SK-MEL-5 (cell line): ENCODE measurements around the gene BCAR3. TPM values are rescaled to one million over a fixed set of nuclear protein-coding genes. Genes with fewer than 3 reads are reported as not detected.
"Not testable (repeated sequence)": the region's sequence is repeated elsewhere in the genome, so short reads cannot be mapped to it uniquely, and the experiment has no call there.

Experiments used
- DNase-seq: peaks from one replicate; pipeline ENCODE4 v3.0.0-alpha.2; 2016; ENCODE audit warnings: low read depth, low spot score
- in situ Hi-C: cut with HindIII; loops from 2 replicates; pipeline ENCODE4 v1.10.0; 2016; ENCODE audit warnings: low sequenced_read_pairs, high pct_unique_total_duplicates, low pct_unique_long_range_greater_than_20kb
- total RNA-seq: library from RNA; depleted of rRNA; stranded (reverse); fragments of >200 nt; shearing (Covaris generic); gene quantifications from 2 replicates; pipeline ENCODE4 v1.2.3, GENCODE V29; 2014

The BCAR3 gene
- total RNA-seq, 1 experiment from 2014 or later, result 34.5 TPM

GRCh38 chr1:93677729-93678128 is 3.9 kb downstream of the BCAR3 start:
- no peak for DNase-seq
- in situ Hi-C loops, result loop anchor here (10.0 kb wide), 1 partner anchor 107 kb away; no protein-coding TSS in a partner anchor

DNA sequence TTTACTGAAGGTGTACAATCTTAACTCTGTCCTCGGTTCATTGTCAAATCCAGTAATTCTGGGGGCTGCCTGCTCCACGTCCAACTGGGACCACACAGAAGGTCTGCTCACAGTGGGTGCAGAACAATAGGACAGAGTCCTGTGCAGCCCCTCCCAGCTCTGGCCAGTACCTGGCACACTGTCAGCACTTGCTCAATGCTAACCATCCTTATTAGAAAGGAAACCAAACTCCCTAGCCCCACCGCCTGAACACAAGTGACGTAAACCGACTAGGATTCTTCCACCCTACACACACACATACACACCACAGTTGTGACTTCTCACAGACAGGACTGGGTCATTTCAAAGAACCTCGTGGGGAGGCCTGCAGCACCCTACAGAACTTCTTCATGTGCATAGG is 5.2 kb downstream of the BCAR3 start:
- in situ Hi-C loops, result loop anchor here (10.0 kb wide), 1 partner anchor 108 kb away; no protein-coding TSS in a partner anchor
- no peak for DNase-seq

DNA sequence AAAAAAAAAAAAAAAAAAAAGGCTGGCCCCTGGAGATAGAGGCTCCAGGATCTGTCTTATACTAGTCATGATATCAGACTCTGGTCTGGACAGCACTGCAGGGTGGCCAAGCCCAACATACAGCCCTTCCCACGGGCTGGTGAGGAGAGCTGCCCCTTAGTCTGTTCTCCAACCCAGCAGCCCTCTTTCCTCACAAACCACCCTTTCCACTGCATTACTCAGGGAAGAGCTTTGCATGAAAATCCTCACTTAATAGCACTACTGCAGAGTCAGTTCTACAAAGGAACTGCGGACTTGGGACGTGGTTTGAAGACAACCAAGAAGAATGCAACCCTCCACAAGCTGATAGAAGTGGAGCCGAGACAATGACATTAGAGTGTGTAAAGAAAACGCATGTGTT is 5.7 kb downstream of the BCAR3 start:
- DNase-seq, result no peak
- in situ Hi-C loops, result loop anchor here (10.0 kb wide), 1 partner anchor 109 kb away; no protein-coding TSS in a partner anchor

- in situ Hi-C loops, result loop anchor here (10.0 kb wide), 1 partner anchor 110 kb away; no protein-coding TSS in a partner anchor
- no peak for DNase-seq
Observed at GRCh38 chr1:93675271-93675670, 6.4 kb downstream of the BCAR3 start.

DNA sequence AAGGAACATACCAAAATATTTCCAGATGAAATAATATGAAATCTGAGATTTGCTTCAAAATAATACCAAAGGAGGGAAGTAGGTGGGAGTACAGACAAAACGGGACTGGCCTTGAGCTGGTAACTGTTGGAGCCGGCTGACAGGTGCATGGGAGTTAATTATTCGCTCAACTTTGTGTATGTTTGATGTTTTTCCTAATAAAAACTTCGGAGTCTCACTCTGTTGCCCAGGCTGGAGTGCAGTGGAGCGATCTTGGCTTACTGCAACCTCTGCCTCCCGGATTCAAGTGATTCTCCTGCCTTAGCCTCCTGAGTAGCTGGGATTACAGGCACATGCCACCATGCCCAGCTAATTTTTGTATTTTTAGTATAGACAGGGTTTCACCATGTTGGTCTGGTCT is 7.6 kb downstream of the BCAR3 start:
- in situ Hi-C loops, result loop anchor here (10.0 kb wide), 1 partner anchor 111 kb away; no protein-coding TSS in a partner anchor

DNA sequence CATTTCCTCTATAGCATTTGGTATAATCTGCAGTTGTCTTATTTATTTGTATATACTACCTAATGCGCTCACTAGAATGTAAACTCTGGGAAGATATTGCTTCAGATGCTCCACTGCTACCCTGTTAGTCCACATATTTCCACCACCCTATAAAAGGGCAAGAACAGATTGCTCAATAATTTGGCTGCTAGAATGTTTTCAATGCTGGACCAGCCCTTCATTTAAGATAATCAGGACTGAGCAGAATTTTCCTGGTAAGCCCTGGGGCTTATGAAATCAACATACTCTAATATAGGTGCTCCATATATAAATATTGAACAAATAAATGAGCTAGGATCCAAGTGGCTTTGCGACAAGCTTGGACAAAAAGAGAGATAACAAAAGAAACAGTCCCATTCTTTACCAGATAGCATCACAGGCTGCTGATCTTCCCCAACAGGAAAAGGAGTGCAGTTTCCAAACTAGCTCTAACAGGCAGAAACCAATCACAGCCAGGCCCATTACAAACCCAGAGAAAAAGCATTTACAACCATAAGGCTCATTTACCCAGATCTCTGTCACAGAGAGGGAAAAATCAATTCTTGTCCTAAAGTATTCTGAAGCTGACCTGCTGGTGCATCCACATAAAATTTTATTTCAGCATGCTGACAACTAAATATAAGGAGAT is 8.3 kb downstream of the BCAR3 start:
- DNase-seq, result no peak
- in situ Hi-C loops, result loop anchor here (10.0 kb wide), 1 partner anchor 112 kb away; no protein-coding TSS in a partner anchor

More for the DNA sequence above, 7.6 kb downstream of the BCAR3 start:
- DNase-seq, result not testable (repeated sequence)

DNA sequence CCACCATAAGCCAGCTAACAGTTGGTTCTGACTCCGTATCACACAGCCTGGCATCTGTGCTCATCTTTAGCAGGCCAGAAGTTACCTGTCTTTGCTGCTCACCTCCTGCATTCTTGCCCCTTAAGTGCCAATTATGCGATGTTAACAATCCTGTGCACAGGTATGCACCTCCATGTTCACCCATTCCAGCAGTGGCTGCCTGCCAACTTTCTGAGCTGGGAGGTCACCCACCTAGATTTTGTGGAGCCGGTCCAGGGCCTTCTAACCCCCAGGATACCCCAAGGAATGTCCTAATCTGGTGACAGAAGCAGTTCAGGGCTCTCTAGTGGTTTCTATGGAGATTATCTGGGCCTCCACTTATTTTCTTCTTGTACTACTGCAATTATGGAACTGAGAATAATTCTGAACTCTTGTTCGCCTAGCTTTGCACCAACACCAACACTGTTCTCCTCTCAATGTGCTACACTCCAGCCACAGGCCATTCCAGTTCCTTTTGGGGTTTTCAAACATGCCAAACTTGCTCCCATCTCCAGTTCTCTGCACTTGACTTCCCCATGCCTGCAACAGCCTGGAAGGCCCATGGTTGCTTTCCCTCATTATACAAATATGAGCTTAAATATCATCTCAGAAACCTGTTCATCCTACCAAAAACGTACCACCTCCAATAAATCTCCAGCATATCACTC is 9.0 kb downstream of the BCAR3 start:
- no peak for DNase-seq
- in situ Hi-C loops, result loop anchor here (10.0 kb wide), 1 partner anchor 112 kb away; no protein-coding TSS in a partner anchor

GRCh38 chr1:93672069-93672468 is 9.6 kb downstream of the BCAR3 start:
- no peak for DNase-seq
- in situ Hi-C loops, result loop anchor here (10.0 kb wide), 1 partner anchor 113 kb away; no protein-coding TSS in a partner anchor

DNA sequence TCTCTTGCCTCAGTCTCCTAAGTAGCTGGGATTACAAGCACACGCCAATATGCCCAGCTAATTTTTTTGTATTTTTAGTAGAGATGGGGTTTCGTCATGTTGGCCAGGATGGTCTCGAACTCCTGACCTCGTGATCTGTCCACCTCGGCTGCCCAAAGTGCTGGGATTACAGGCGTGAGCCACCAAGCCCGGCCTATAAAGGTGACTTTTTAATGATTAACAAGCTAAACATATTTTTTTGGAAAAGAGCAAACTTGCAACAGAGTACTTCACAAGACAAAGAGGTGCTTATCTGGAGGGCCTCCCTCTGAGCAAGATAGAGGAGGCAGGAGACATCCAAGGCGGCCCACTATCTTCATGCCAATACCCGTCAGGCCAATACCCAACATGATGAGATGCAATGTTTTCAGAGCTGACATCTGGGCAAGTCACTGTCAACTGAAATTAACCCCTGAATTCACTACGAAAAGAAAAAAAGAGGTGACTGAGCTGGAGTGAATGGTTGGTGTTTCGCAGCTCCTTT is 10.5 kb downstream of the BCAR3 start:
- in situ Hi-C loops, result loop anchor here (10.0 kb wide), 1 partner anchor 114 kb away; no protein-coding TSS in a partner anchor
- no peak for DNase-seq

DNA sequence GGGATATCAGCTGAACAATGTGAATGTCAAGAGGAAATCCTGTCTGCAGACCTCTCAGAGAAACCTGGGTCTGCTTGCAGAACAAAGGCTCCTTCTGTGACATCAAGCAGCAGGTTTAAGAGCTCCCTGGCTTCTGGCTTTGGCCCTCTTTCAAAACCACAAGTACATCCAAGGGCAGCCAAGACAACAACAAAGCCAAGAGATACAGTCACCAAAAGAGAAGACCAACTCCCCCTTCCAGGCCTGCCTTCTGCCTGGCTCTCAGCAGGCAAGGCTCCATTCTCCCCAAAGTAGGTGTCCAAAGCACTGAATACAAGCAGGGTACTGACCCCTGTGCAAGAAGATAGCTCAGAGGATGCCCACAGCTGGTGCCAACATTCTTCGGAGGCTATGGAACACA is 11.5 kb downstream of the BCAR3 start:
- peak; percentile 95 for DNase-seq
- in situ Hi-C loops, result loop anchor here (10.0 kb wide), 1 partner anchor 115 kb away; no protein-coding TSS in a partner anchor

DNA sequence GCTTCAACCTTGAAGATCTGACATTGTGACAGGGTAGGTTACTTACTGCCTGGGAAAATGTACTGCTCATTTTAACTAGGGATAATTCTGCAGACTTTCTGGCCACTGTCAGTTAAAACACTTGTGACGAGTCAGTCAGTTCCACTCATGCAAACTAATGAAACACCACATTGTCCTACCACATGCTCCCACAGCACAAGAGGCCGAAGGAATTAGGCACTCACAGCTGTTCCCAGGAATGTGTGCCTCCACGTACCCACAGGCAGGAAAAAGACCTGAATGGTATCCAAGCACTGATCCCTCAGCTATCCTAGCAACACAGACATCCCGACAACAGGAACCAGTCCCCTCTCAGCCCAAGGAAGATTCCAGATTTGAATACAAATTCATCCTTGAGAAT is 12.3 kb downstream of the BCAR3 start:
- in situ Hi-C loops, result no loop called here
- peak; percentile 73 for DNase-seq

GRCh38 chr1:93668951-93669350 is 12.7 kb downstream of the BCAR3 start:
- in situ Hi-C loops, result no loop called here
- no peak for DNase-seq

DNA sequence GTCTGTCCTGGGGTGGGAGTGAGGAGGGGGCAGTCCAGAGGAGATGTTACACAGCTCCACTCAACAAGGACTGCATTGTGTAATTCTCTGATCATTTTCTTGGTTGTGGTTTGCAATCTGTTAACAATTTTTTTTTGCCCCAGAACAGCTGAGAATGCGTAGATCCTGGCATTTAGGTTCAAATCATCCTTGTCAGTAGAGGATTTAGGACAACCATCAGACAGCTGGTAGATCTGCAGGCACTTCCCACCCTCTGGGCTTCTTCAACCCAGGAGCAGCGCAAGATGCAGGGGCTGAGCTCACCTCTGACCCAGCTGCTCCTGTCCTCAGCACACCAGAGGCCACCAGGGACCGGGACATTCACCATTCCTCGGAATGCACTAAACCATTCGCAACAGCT is 13.5 kb downstream of the BCAR3 start:
- in situ Hi-C loops, result no loop called here
- peak; percentile 83 for DNase-seq

GRCh38 chr1:93667642-93668041 is 14.0 kb downstream of the BCAR3 start:
- DNase-seq, result peak; percentile 28
- in situ Hi-C loops, result no loop called here

DNA sequence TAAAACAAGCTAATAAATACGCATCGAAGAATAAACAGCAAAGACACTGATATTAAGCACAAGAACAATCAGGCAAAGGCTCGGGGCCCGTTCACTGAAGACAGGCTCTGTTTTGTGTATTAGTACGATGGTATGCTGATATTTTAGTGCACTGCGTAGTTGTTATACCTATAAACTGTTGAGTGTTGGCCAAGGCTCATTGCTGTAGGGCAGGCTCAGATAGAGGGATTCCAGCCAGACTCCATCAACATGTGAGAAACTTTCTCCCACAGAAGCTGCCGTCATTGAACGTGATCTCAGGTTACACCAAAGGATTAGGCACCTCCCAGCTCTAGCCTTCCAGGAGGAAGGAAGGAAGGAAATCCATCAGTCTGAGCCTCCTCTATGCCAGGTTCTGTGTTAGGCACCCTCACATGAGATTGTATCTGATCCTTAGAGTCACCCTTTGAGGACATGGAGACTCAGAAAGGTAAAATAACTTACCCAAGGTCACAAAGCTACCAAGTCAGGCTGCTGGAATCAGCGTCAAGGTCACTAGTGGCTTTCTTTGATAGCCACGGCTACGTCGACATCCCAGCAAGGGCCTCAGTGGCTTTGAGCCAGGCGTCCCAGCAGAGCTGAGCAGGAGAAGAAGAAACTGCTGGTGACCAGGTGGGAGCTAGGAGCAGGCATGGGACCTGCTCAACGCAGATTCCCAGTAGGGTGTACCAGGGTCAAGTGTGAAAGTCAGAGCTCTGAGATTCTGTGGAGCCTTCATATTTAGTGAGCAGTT is 14.8 kb downstream of the BCAR3 start:
- in situ Hi-C loops, result no loop called here
- no peak for DNase-seq

DNA sequence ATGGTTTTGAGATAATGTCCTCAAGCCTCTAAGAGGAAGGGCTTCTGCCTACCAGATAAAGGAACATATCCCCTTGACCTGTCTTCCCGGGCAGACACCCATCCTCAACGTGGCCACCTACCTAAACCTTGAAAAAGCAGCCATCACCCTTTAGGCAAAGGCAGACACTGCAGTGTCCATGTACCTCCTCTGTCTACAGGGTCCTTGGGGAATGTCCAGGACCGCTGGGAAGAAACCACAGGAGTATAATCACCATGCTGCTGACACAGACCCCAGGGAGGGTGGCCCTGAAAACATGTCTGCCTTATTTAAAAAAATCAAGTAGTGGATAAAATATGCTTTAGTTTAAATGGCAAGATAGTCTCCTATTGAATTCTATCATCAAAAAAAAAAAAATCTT is 16.6 kb downstream of the BCAR3 start:
- in situ Hi-C loops, result no loop called here
- DNase-seq, result no peak

DNA sequence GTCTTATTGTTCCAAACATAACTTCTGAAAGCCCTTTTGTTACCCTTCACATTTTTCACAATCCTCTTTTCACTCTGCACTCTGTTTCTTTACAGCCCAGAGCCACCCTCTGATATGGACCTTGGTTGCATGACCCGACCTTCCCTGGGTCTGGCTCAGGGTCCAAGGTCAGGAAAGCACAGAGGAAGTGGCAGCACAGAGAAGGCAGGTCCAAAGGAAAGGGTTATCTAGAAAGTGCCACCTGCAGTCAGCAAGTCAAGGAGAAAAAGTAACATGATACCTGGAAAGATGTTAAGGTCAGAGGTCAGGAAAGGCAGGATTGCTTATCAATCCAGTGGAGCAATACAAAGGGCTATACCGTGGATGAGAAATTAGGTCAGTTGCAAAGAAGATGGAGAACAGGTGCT is 18.4 kb downstream of the BCAR3 start:
- in situ Hi-C loops, result no loop called here
- DNase-seq, result peak; percentile 74
